ENCODE data around the gene IQSEC1.

Gene IQSEC1

GRCh38 chr3:13083898-13084297, 10.7 kb upstream of the IQSEC1 start:
- no peak for DNase-seq

GRCh38 chr3:13083254-13083653, 10.0 kb upstream of the IQSEC1 start:
- no peak for DNase-seq

GRCh38 chr3:13082677-13083076, 9.4 kb upstream of the IQSEC1 start:
- DNase-seq: no peak

GRCh38 chr3:13081603-13082360, 8.6 kb upstream of the IQSEC1 start:
- DNase-seq: no peak

GRCh38 chr3:13080591-13080990, 7.4 kb upstream of the IQSEC1 start:
- DNase-seq: no peak

- DNase-seq: no peak
These were observed 6.8 kb upstream of the IQSEC1 start for GRCh38 chr3:13080026-13080425.

- no peak for DNase-seq
These were observed 6.3 kb upstream of the IQSEC1 start for GRCh38 chr3:13079510-13079909.

- DNase-seq: no peak
These were observed 5.8 kb upstream of the IQSEC1 start for GRCh38 chr3:13079051-13079450.

GRCh38 chr3:13078163-13078905, 5.1 kb upstream of the IQSEC1 start:
- DNase-seq: no peak

- no peak for DNase-seq
These were observed 4.4 kb upstream of the IQSEC1 start for GRCh38 chr3:13077431-13078162.

- no peak for DNase-seq
These were observed 2.9 kb upstream of the IQSEC1 start for GRCh38 chr3:13075986-13076654.

- DNase-seq: no peak
These were observed 2.1 kb upstream of the IQSEC1 start for GRCh38 chr3:13075318-13075717.

GRCh38 chr3:13074006-13074375, 762 bp upstream of the IQSEC1 start:
- no peak for DNase-seq

- DNase-seq: no peak
These were observed 466 bp downstream of the IQSEC1 start for GRCh38 chr3:13072600-13073325.

- no peak for DNase-seq
These were observed 1.0 kb downstream of the IQSEC1 start for GRCh38 chr3:13072239-13072599.

GRCh38 chr3:13071695-13072094, 1.5 kb downstream of the IQSEC1 start:
- no peak for DNase-seq

- no peak for DNase-seq
These were observed 2.7 kb downstream of the IQSEC1 start for GRCh38 chr3:13070391-13071070.

- DNase-seq: no peak
These were observed 3.7 kb downstream of the IQSEC1 start for GRCh38 chr3:13069495-13069894.

- no peak for DNase-seq
These were observed 4.8 kb downstream of the IQSEC1 start for GRCh38 chr3:13068269-13069010.

GRCh38 chr3:13067778-13068177, 5.5 kb downstream of the IQSEC1 start:
- no peak for DNase-seq

GRCh38 chr3:13066834-13067233, 6.4 kb downstream of the IQSEC1 start:
- DNase-seq: no peak
